Coronary artery (tissue), 2 donors: ENCODE results near the gene ADGRF4.

ENCODE experiments used
- DNase-seq: peaks from one replicate; pipeline ENCODE4 v3.0.0-alpha.2; 2017; ENCODE audit warnings: low spot score
- H3K27ac ChIP-seq, 2 donors: fragments of 200-600 bp; sonication (generic); one replicate each; pipeline ENCODE4 v1.5.1; 2016 to 2019
- H3K4me3 ChIP-seq: fragments of 200-600 bp; sonication (generic); 2 replicates; pipeline ENCODE4 v1.5.1; 2016; ENCODE audit warnings: mild to moderate bottlenecking, moderate library complexity
- CTCF ChIP-seq: fragments of 200-600 bp; sonication (generic); IDR thresholded peaks from one replicate; pipeline ENCODE4 v1.5.1; 2019; ENCODE audit warnings: antibody characterized with exemption

The ADGRF4 gene

GRCh38 chr6:47729457-47729856 is 31.1 kb downstream of the ADGRF4 start:
- Histone ChIP-seq H3K27ac (no peak overlapping the region), H3K4me3 (no peak overlapping the region)
- DNase-seq = no peak
- TF ChIP-seq CTCF = no peak

- Histone ChIP-seq H3K4me3 (no peak overlapping the region), H3K27ac (no peak overlapping the region)
- no peak for TF ChIP-seq CTCF
- DNase-seq = no peak
Measured at GRCh38 chr6:47733879-47734558, 35.6 kb downstream of the ADGRF4 start.

- no peak for DNase-seq
- Histone ChIP-seq H3K27ac (no peak overlapping the region), H3K4me3 (no peak overlapping the region)
- TF ChIP-seq CTCF = no peak
Measured at GRCh38 chr6:47734831-47735481, 36.6 kb downstream of the ADGRF4 start.

GRCh38 chr6:47736083-47736700 is 37.8 kb downstream of the ADGRF4 start:
- Histone ChIP-seq H3K4me3 (no peak overlapping the region), H3K27ac (no peak overlapping the region)
- DNase-seq = no peak
- no peak for TF ChIP-seq CTCF

- no peak for TF ChIP-seq CTCF
- Histone ChIP-seq H3K4me3 (no peak overlapping the region), H3K27ac (no peak overlapping the region)
- DNase-seq = no peak
Measured at GRCh38 chr6:47737406-47737805, 39.0 kb downstream of the ADGRF4 start.

- no peak for DNase-seq
- no peak overlapping the region for H3K4me3 ChIP-seq
- no peak for TF ChIP-seq CTCF
- H3K27ac ChIP-seq = no peak overlapping the region
Measured at GRCh38 chr6:47740714-47741113, 42.3 kb downstream of the ADGRF4 start.

GRCh38 chr6:47741807-47742206 is 43.4 kb downstream of the ADGRF4 start:
- no peak for DNase-seq
- no peak overlapping the region for H3K4me3 ChIP-seq
- no peak overlapping the region for H3K27ac ChIP-seq
- TF ChIP-seq CTCF = no peak
